IMR-90 (cell line): Measurements from ENCODE around the gene LDLRAD1. TPM values are rescaled to one million over a fixed set of nuclear protein-coding genes. Genes with fewer than 3 reads are reported as not detected.
"Not testable (repeated sequence)": the region's sequence is repeated elsewhere in the genome, so short reads cannot be mapped to it uniquely, and the experiment has no call there.

Source experiments
- ATAC-seq: fragments of 200-7000 bp; cut with Tn5 transposase; 2 replicates; pipeline ENCODE4 v1.9.1; 2020; ENCODE audit warnings: low read depth, mild to moderate bottlenecking, moderate library complexity
- BruUV-seq: library from RNA; stranded (reverse); fragments of 400-500 nt; replicated peaks from 2 replicates; lab custom pipeline; 2021; lab: Mats Ljungman, UMichigan
- CTCF ChIA-PET: fragments of 300-600 bp; formaldehyde crosslinking; extraction: SDS; loops from one replicate; lab custom pipeline; 2021; ENCODE audit warnings: antibody characterized with exemption; lab: Yijun Ruan, JAX
- POLR2A ChIA-PET: fragments of 300-600 bp; sonication (Branson Sonifier 250); formaldehyde crosslinking; loops from one replicate; lab custom pipeline; 2022; ENCODE audit warnings: antibody characterized with exemption; ENCODE audit not compliant: unreplicated experiment; lab: Charles Lee
- DNase-seq: peaks from one replicate; pipeline ENCODE4 v3.0.0; 2013
- H2AFZ ChIP-seq: replicated peaks from 2 replicates; pipeline ENCODE3; 2013; ENCODE audit warnings: low read length, mild to moderate bottlenecking; ENCODE audit not compliant: poor library complexity
- H2AK5ac ChIP-seq: 2 replicates; pipeline ENCODE4 v1.6.1; 2013; ENCODE audit warnings: low read depth, low read length, inconsistent platforms
- H2AK9ac ChIP-seq: replicated peaks from 2 replicates; pipeline ENCODE3; 2013; ENCODE audit warnings: mild to moderate bottlenecking, low read depth, low read length, moderate library complexity; ENCODE audit not compliant: poor library complexity
- H2BK120ac ChIP-seq: 2 replicates; pipeline ENCODE4 v1.6.1; 2013; ENCODE audit warnings: low read depth, low read length, inconsistent platforms
- H2BK15ac ChIP-seq: 3 replicates; pipeline ENCODE4 v1.6.1; 2013; ENCODE audit warnings: low read depth, low read length, inconsistent platforms
- H2BK20ac ChIP-seq: 2 replicates; pipeline ENCODE4 v1.6.1; 2013; ENCODE audit warnings: low read depth, mild to moderate bottlenecking, inconsistent platforms, low read length, moderate library complexity
- H2BK5ac ChIP-seq: 2 replicates; pipeline ENCODE4 v1.6.1; 2013; ENCODE audit warnings: mild to moderate bottlenecking, low read depth, low read length, inconsistent platforms; ENCODE audit not compliant: poor library complexity, severe bottlenecking
- H3K14ac ChIP-seq: replicated peaks from 2 replicates; pipeline ENCODE4 v1.6.1; 2013; ENCODE audit warnings: low read depth, low read length, inconsistent platforms
- H3K18ac ChIP-seq: 2 replicates; pipeline ENCODE4 v1.6.1; 2013; ENCODE audit warnings: low read depth, low read length, control low read depth
- H3K23ac ChIP-seq: 2 replicates; pipeline ENCODE4 v1.6.1; 2013; ENCODE audit warnings: low read depth, low read length, inconsistent platforms
- H3K27ac ChIP-seq: 2 replicates; pipeline ENCODE4 v1.5.1; 2013; ENCODE audit warnings: mild to moderate bottlenecking, control low read depth, low read length; ENCODE audit not compliant: insufficient read depth
- H3K27me3 ChIP-seq: 2 replicates; pipeline ENCODE4 v1.6.1; 2013; ENCODE audit warnings: low read length; ENCODE audit not compliant: control insufficient read depth, insufficient read depth
- H3K36me3 ChIP-seq: 2 replicates; pipeline ENCODE4 v1.6.1; 2013; ENCODE audit warnings: low read length, mixed read lengths; ENCODE audit not compliant: control insufficient read depth, insufficient read depth
- H3K4ac ChIP-seq: 2 replicates; pipeline ENCODE4 v1.6.1; 2013; ENCODE audit warnings: low read depth, low read length, inconsistent platforms
- H3K4me1 ChIP-seq: 2 replicates; pipeline ENCODE4 v1.6.1; 2013; ENCODE audit warnings: low read length, mixed read lengths; ENCODE audit not compliant: control insufficient read depth, insufficient read depth
- H3K4me2 ChIP-seq: 2 replicates; pipeline ENCODE4 v1.6.1; 2013; ENCODE audit warnings: low read depth, mild to moderate bottlenecking, control low read depth, low read length, moderate library complexity
- H3K4me3 ChIP-seq: 2 replicates; pipeline ENCODE4 v1.5.1; 2013; ENCODE audit warnings: low read depth, mild to moderate bottlenecking, control low read depth, low read length, moderate library complexity; ENCODE audit not compliant: insufficient read depth
- H3K56ac ChIP-seq: 2 replicates; pipeline ENCODE4 v1.6.1; 2013; ENCODE audit warnings: low read length, inconsistent platforms; ENCODE audit not compliant: insufficient read depth; ENCODE audit errors: extremely low read depth
- H3K79me1 ChIP-seq, 2 experiments: 2 replicates each; pipeline ENCODE4 v1.6.1; 2013; ENCODE audit warnings: low read length in 2 of 2, inconsistent platforms in 1 of 2, low read depth in 1 of 2
- H3K9ac ChIP-seq: 2 replicates; pipeline ENCODE4 v1.6.1; 2013; ENCODE audit warnings: low read depth, low read length, control low read depth
- H3K9me1 ChIP-seq: 2 replicates; pipeline ENCODE4 v1.6.1; 2013; ENCODE audit warnings: low read length, inconsistent platforms; ENCODE audit not compliant: insufficient read depth
- H3K9me3 ChIP-seq: 2 replicates; pipeline ENCODE4 v1.6.1; 2013; ENCODE audit warnings: low read length; ENCODE audit not compliant: control insufficient read depth, insufficient read depth
- H4K20me1 ChIP-seq: 2 replicates; pipeline ENCODE4 v1.6.1; 2013; ENCODE audit warnings: low read length, inconsistent platforms; ENCODE audit not compliant: insufficient read depth
- H4K5ac ChIP-seq: 2 replicates; pipeline ENCODE4 v1.6.1; 2013; ENCODE audit warnings: mild to moderate bottlenecking, low read depth, low read length, control low read depth
- H4K8ac ChIP-seq, 2 experiments: 2 replicates each; pipeline ENCODE4 v1.6.1; 2013; ENCODE audit warnings: low read depth in 2 of 2, low read length in 2 of 2, control low read depth in 1 of 2, inconsistent platforms in 1 of 2
- H4K91ac ChIP-seq: 2 replicates; pipeline ENCODE4 v1.6.1; 2013; ENCODE audit warnings: low read depth, low read length, inconsistent platforms; ENCODE audit not compliant: insufficient read depth
- BHLHE40 ChIP-seq: fragments of 150-350 bp; IDR thresholded peaks from 2 replicates; pipeline ENCODE4 v1.6.1; 2016; ENCODE audit warnings: mild to moderate bottlenecking, low read depth, low read length
- FOS ChIP-seq: fragments of 150-350 bp; IDR thresholded peaks from 2 replicates; pipeline ENCODE4 v1.6.1; 2016; ENCODE audit warnings: low read depth, low read length
- MAFK ChIP-seq: IDR thresholded peaks from 2 replicates; pipeline ENCODE4 v1.6.1; 2012; ENCODE audit warnings: low read depth, low read length, improper control_type of control experiment
- MXI1 ChIP-seq: IDR thresholded peaks from 2 replicates; pipeline ENCODE4 v1.6.1; 2012; ENCODE audit warnings: low read depth, mild to moderate bottlenecking, low read length, moderate library complexity, borderline replicate concordance
- NFE2L2 ChIP-seq: fragments of 150-350 bp; IDR thresholded peaks from 2 replicates; pipeline ENCODE4 v1.6.1; 2016; ENCODE audit warnings: low read depth, mild to moderate bottlenecking, low read length
- POLR2A ChIP-seq: IDR thresholded peaks from 2 replicates; pipeline ENCODE4 v1.6.1; 2012; ENCODE audit warnings: mild to moderate bottlenecking, low read depth, low read length
- WGBS, 2 experiments: methylation state at CpG; one replicate each; pipeline versions ENCODE4 v1.1.5 to v1.1.7; 2013; ENCODE audit warnings: missing lambda C conversion rate in 2 of 2; ENCODE audit not compliant: insufficient read length in 1 of 2; ENCODE audit errors: extremely low coverage in 2 of 2; 5-methylcytosine and 5-hydroxymethylcytosine counted together
- dilution Hi-C: fragments of 300-500 bp; cut with HindIII; formaldehyde crosslinking; loops from one replicate; pipeline ENCODE4 v1.14.3; 2018; ENCODE audit warnings: low sequenced_read_pairs; ENCODE audit not compliant: unreplicated experiment
- in situ Hi-C: fragments of 300-500 bp; cut with MboI; formaldehyde crosslinking; loops from 3 replicates; pipeline ENCODE4 v1.14.3; 2019; ENCODE audit warnings: low sequenced_read_pairs, inconsistent platforms, mixed read lengths
- intact Hi-C: fragments of 100-400 bp; cut with micrococcal nuclease; formaldehyde crosslinking; loops from 2 replicates; pipeline ENCODE4 v1.10.0; 2022
- polyA plus RNA-seq, 3 experiments: library from polyadenylated mRNA; depleted of rRNA; stranded (reverse); fragments of >200 nt; gene quantifications; 2 replicates each; pipeline ENCODE4 v1.2.3, GENCODE V29; 2012; ENCODE audit warnings: low replicate concordance in 1 of 3
- total RNA-seq: library from RNA; depleted of rRNA; stranded (reverse); fragments of >200 nt; gene quantifications from 2 replicates; pipeline ENCODE4 v1.2.3, GENCODE V29; 2012

The LDLRAD1 gene
- total and polyA plus RNA-seq, 2 of the 4 experiments (the other 2 are of a cell fraction): not detected

- no peak overlapping the region for H3K27ac ChIP-seq
- H2AK9ac ChIP-seq: no peak overlapping the region
- no peak overlapping the region for H3K4ac ChIP-seq
- H3K4me3 ChIP-seq: no peak overlapping the region
- ChIA-PET POLR2A (no interaction called here), CTCF (no interaction called here)
- H2AFZ ChIP-seq: no peak overlapping the region
- H3K23ac ChIP-seq: no peak overlapping the region
- ATAC-seq: no peak
- no peak overlapping the region for H2BK120ac ChIP-seq
- H2AK5ac ChIP-seq: no peak overlapping the region
- H3K4me1 ChIP-seq: no peaks in the 10 kb centered on the region
- H3K56ac ChIP-seq: no peak overlapping the region
- WGBS, 2 experiments: no CpG with 5 or more reads among the region's 2 CpGs
- H4K91ac ChIP-seq: no peak overlapping the region
- no peak overlapping the region for H3K18ac ChIP-seq
- peaks cover 4% of the 10 kb centered on the region; the same call in 1 of the 2 replicates for H3K9me1 ChIP-seq
- no peak overlapping the region for H4K8ac ChIP-seq
- no peak for DNase-seq
- in situ Hi-C loops (no loop called here), dilution Hi-C loops (no loop called here), intact Hi-C loops (no loop called here)
- no TSS peak for BruUV-seq
- H3K4me2 ChIP-seq: no peak overlapping the region
- no peak overlapping the region for H2BK5ac ChIP-seq
- H2BK20ac ChIP-seq: no peak overlapping the region
- H3K9ac ChIP-seq: no peak overlapping the region
- TF ChIP-seq FOS (no peak), POLR2A (no peak), MAFK (no peak), MXI1 (no peak), NFE2L2 (no peak), BHLHE40 (no peak)
- H3K9me3 ChIP-seq: no peaks in the 10 kb centered on the region
- no peaks in the 10 kb centered on the region for H3K36me3 ChIP-seq
- H3K79me1 ChIP-seq: no peaks in the 10 kb centered on the region
- H2BK15ac ChIP-seq: no peak overlapping the region
- H4K20me1 ChIP-seq: no peaks in the 10 kb centered on the region
- no peak overlapping the region for H4K5ac ChIP-seq
- peaks cover 11% of the 10 kb centered on the region for H3K27me3 ChIP-seq
- H3K14ac ChIP-seq: no peak overlapping the region
These were observed 6.4 kb upstream of the LDLRAD1 start for GRCh38 chr1:54024358-54024757.

GRCh38 chr1:54019562-54020176, 1.7 kb upstream of the LDLRAD1 start:
- H3K4me2 ChIP-seq, H4K20me1 ChIP-seq, H3K14ac ChIP-seq, H2AK9ac ChIP-seq, H3K18ac ChIP-seq, H2BK120ac ChIP-seq, H3K36me3 ChIP-seq, CTCF ChIA-PET, H3K23ac ChIP-seq, POLR2A ChIA-PET, H4K8ac ChIP-seq, H3K56ac ChIP-seq, H4K91ac ChIP-seq, H3K79me1 ChIP-seq, H3K27ac ChIP-seq, ATAC-seq, H3K4me3 ChIP-seq, H2AK5ac ChIP-seq, in situ Hi-C loops, H3K9ac ChIP-seq, H3K4ac ChIP-seq, H3K9me3 ChIP-seq, H2BK5ac ChIP-seq, H3K9me1 ChIP-seq, dilution Hi-C loops, DNase-seq, BruUV-seq, H4K5ac ChIP-seq, H2AFZ ChIP-seq, intact Hi-C loops, H2BK15ac ChIP-seq, H3K4me1 ChIP-seq, H2BK20ac ChIP-seq: not testable (repeated sequence)
- 71% methylated on average over 3 of the region's 10 CpGs; no CpG with 5 or more reads in 1 of the 2 experiments for WGBS, 2 experiments
- H3K27me3 ChIP-seq: peaks cover 29% of the 10 kb centered on the region
